ENCODE data around the gene RBBP4.

Gene RBBP4

DNA sequence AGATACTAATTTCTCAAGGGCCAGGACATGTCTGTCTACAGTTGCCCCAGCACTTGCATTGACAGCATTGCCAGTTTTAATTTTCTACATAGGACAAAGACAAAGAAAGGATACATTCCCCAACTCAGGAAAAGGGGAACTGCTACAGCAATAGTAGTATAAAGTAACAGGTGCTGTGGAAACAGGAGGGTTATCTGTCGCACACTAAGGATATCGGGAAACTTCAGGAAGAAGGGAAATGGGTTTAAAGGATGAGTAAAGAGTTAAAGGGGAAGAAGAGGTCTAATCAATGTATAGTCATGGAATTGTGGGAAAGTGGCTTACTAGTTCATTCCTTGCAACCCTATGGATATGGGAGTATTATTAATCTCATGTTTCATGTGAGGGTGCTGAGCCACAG, 35.4 kb downstream of the RBBP4 start:
- TF ChIP-seq EZH2phosphoT487 (IDR thresholded peaks at IDR 0.05; ENCODE audit: borderline replicate concordance) (no peak), CTCF (conservative IDR thresholded peaks at IDR 0.05; ENCODE audit: low read length) (no peak)
- Histone ChIP-seq H3K9ac (ENCODE audit: low read depth, low read length, poor library complexity, severe bottlenecking) (no peak overlapping the region), H3K36me3 (ENCODE audit: insufficient read depth, low read length) (peaks cover 51% of the 10 kb centered on the region; the same call in 1 of the 2 replicates), H3K79me2 (ENCODE audit: insufficient read depth, low read length) (no peaks in the 10 kb centered on the region), H3F3A (ENCODE audit: low read depth) (no peaks in the 10 kb centered on the region), H3K4me3 (ENCODE audit: low read length, poor library complexity, severe bottlenecking) (no peak overlapping the region), H3K4me2 (ENCODE audit: low read depth, low read length, poor library complexity, severe bottlenecking) (no peak overlapping the region), H4K20me1 (ENCODE audit: insufficient read depth, low read length, poor library complexity, severe bottlenecking) (no peaks in the 10 kb centered on the region), H3K9me2 (replicated peaks; ENCODE audit: low read depth, low read length) (no peaks in the 10 kb centered on the region), H2AFZ (ENCODE audit: low read length) (no peak overlapping the region), H3K9me3 (ENCODE audit: insufficient read depth, low read depth, low read length) (no peaks in the 10 kb centered on the region), H3K4me1 (ENCODE audit: insufficient read depth, low read length, poor library complexity, severe bottlenecking) (no peaks in the 10 kb centered on the region), H3K27me3 (ENCODE audit: insufficient read depth, low read length, poor library complexity, severe bottlenecking) (no peaks in the 10 kb centered on the region)

- no peak overlapping the region for H3K4me2 ChIP-seq (ENCODE audit: low read depth, low read length, poor library complexity, severe bottlenecking)
- H3K4me1 ChIP-seq (ENCODE audit: insufficient read depth, low read length, poor library complexity, severe bottlenecking): no peaks in the 10 kb centered on the region
- no peaks in the 10 kb centered on the region for H3K9me3 ChIP-seq (ENCODE audit: insufficient read depth, low read depth, low read length)
- H3K9me2 ChIP-seq (replicated peaks; ENCODE audit: low read depth, low read length): no peaks in the 10 kb centered on the region
- no peak overlapping the region for H2AFZ ChIP-seq (ENCODE audit: low read length)
- no peak overlapping the region for H3K9ac ChIP-seq (ENCODE audit: low read depth, low read length, poor library complexity, severe bottlenecking)
- H3K4me3 ChIP-seq (ENCODE audit: low read length, poor library complexity, severe bottlenecking): no peak overlapping the region
- TF ChIP-seq EZH2phosphoT487 (IDR thresholded peaks at IDR 0.05; ENCODE audit: borderline replicate concordance) (no peak), CTCF (conservative IDR thresholded peaks at IDR 0.05; ENCODE audit: low read length) (no peak)
- no peaks in the 10 kb centered on the region for H3K79me2 ChIP-seq (ENCODE audit: insufficient read depth, low read length)
- no peaks in the 10 kb centered on the region for H3K36me3 ChIP-seq (ENCODE audit: insufficient read depth, low read length)
- no peaks in the 10 kb centered on the region for H3K27me3 ChIP-seq (ENCODE audit: insufficient read depth, low read length, poor library complexity, severe bottlenecking)
- no peaks in the 10 kb centered on the region for H3F3A ChIP-seq (ENCODE audit: low read depth)
- no peaks in the 10 kb centered on the region for H4K20me1 ChIP-seq (ENCODE audit: insufficient read depth, low read length, poor library complexity, severe bottlenecking)
These were observed 42.6 kb downstream of the RBBP4 start for GRCh38 chr1:32693455-32694174.

- Histone ChIP-seq H3K27me3 (ENCODE audit: insufficient read depth, low read length, poor library complexity, severe bottlenecking) (no peaks in the 10 kb centered on the region), H2AFZ (ENCODE audit: low read length) (no peak overlapping the region), H3K4me3 (ENCODE audit: low read length, poor library complexity, severe bottlenecking) (no peak overlapping the region), H3F3A (ENCODE audit: low read depth) (no peaks in the 10 kb centered on the region), H3K9me2 (replicated peaks; ENCODE audit: low read depth, low read length) (no peaks in the 10 kb centered on the region), H3K9ac (ENCODE audit: low read depth, low read length, poor library complexity, severe bottlenecking) (no peak overlapping the region), H4K20me1 (ENCODE audit: insufficient read depth, low read length, poor library complexity, severe bottlenecking) (no peaks in the 10 kb centered on the region), H3K4me1 (ENCODE audit: insufficient read depth, low read length, poor library complexity, severe bottlenecking) (no peaks in the 10 kb centered on the region), H3K9me3 (ENCODE audit: insufficient read depth, low read depth, low read length) (no peaks in the 10 kb centered on the region), H3K36me3 (ENCODE audit: insufficient read depth, low read length) (no peaks in the 10 kb centered on the region), H3K4me2 (ENCODE audit: low read depth, low read length, poor library complexity, severe bottlenecking) (no peak overlapping the region), H3K79me2 (ENCODE audit: insufficient read depth, low read length) (no peaks in the 10 kb centered on the region)
- no peak for TF ChIP-seq EZH2phosphoT487 (IDR thresholded peaks at IDR 0.05; ENCODE audit: borderline replicate concordance)
- no peak for TF ChIP-seq CTCF (conservative IDR thresholded peaks at IDR 0.05; ENCODE audit: low read length)
These were observed 44.3 kb downstream of the RBBP4 start for GRCh38 chr1:32695098-32695904.

Measured in Loucy (cell line).